Measurements from ENCODE around the gene RNF167. TPM values are rescaled to one million over a fixed set of nuclear protein-coding genes. Genes with fewer than 3 reads are reported as not detected.

RNF167 gene
- total RNA-seq, 1 donor from 2014 or later: 90.7 TPM

GRCh38 chr17:4960279-4960922, 20.3 kb downstream of the RNF167 start:
- H3K4me3 ChIP-seq: no peak overlapping the region
- peaks cover 56% of the 10 kb centered on the region for H3K36me3 ChIP-seq
- intact Hi-C loops (cut with micrococcal nuclease): no loop called here
- peaks cover 21% of the 10 kb centered on the region for H3K4me1 ChIP-seq
- no peak for TF ChIP-seq CTCF (IDR thresholded peaks at IDR 0.05; ENCODE audit: borderline replicate concordance)
- no peak overlapping the region for H3K27ac ChIP-seq (replicated peaks)
- H3K27me3 ChIP-seq (ENCODE audit: low read depth): no peaks in the 10 kb centered on the region
- no peak for DNase-seq
- H3K9me3 ChIP-seq (replicated peaks): no peaks in the 10 kb centered on the region

DNA sequence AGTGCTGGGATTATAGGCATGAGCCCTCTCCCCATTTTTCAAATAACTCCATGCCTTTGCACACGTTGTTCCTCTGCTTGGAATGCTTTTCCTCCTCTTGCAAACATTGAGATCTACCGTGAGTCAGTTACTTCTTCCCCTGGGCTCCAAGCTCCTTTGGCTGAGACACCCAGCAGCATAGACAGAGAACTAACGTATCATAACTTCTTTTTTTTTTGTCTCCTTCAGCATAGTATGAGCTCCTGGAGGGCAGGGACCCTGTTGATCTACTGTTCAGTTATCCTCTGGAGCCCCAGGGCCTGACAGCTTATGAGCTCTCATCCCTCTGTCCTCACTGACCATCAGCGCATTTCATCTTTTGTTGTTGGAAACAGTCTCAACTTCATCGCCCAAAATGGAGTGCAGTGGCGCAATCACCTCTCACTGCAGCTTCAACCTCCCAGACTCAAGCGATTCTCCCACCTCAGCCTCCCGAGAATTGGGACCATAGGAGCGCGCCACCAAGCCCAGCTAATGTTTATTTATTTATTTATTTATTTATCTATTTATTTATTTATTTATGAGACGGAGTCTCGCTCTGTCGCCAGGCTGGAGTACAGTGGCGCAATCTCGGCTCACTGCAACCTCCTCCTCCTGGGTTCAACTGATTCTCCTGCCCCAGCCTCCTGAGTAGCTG, 25.4 kb downstream of the RNF167 start:
- no peak for TF ChIP-seq CTCF (IDR thresholded peaks at IDR 0.05; ENCODE audit: borderline replicate concordance)
- no peak for DNase-seq
- Histone ChIP-seq H3K36me3 (peaks cover 41% of the 10 kb centered on the region), H3K4me1 (peaks cover 42% of the 10 kb centered on the region), H3K27me3 (ENCODE audit: low read depth) (no peaks in the 10 kb centered on the region), H3K4me3 (peak overlapping the region; percentile 90), H3K27ac (replicated peaks) (peak overlapping the region; percentile 98), H3K9me3 (replicated peaks) (no peaks in the 10 kb centered on the region)
- intact Hi-C loops (cut with micrococcal nuclease): no loop called here

- intact Hi-C loops (cut with micrococcal nuclease): no loop called here
Observed at GRCh38 chr17:4966844-4967538, 26.9 kb downstream of the RNF167 start.

GRCh38 chr17:4967539-4968485, 27.7 kb downstream of the RNF167 start, which contains the start of gene SPAG7:
Gene SPAG7 (minus strand): TSS chr17:4967817. CDS start chr17:4967804, 13 bp downstream.
- intact Hi-C loops (cut with micrococcal nuclease): no loop called here
- peaks cover 28% of the 10 kb centered on the region for H3K36me3 ChIP-seq
- peak within 1 kb of the TSS; percentile 98 for H3K27ac ChIP-seq (replicated peaks)
- H3K4me3 ChIP-seq: peak within 1 kb of the TSS; percentile 90
- peaks cover 54% of the 10 kb centered on the region for H3K4me1 ChIP-seq
- no peaks in the 10 kb centered on the region for H3K9me3 ChIP-seq (replicated peaks)
- H3K27me3 ChIP-seq (ENCODE audit: low read depth): no peaks in the 10 kb centered on the region
- DNase-seq: peak; percentile 94
- TF ChIP-seq CTCF (IDR thresholded peaks at IDR 0.05; ENCODE audit: borderline replicate concordance): no peak

More at GRCh38 chr17:4966844-4967538, 26.9 kb downstream of the RNF167 start:
- Histone ChIP-seq H3K9me3 (replicated peaks) (no peaks in the 10 kb centered on the region), H3K36me3 (peaks cover 27% of the 10 kb centered on the region), H3K27me3 (ENCODE audit: low read depth) (no peaks in the 10 kb centered on the region), H3K4me3 (peak overlapping the region; percentile 90), H3K4me1 (peaks cover 45% of the 10 kb centered on the region), H3K27ac (replicated peaks) (peak overlapping the region; percentile 98)
- DNase-seq: peak; percentile 98
- TF ChIP-seq CTCF (IDR thresholded peaks at IDR 0.05; ENCODE audit: borderline replicate concordance): no peak
